ENCODE results near the gene USP46.

USP46 gene

DNA sequence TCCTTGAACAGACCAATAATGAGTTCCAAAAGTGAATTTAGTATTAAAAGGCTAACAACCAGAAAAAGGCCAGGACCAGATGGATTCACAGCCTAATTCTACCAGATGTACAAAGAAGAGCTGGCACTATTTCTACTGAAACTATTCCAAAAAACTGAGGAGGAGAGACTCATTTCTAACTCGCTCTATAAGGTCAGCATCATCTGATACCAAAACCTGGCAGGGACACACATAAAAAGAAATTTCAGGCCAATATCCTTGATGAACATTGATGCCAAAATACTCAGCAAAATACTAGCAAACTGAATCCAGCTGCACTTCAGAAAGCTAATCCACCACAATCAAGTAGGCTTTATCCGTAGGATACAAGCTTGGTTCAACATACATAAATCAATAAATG, 35.8 kb upstream of the USP46 start:
- Histone ChIP-seq H3K27me3 (ENCODE audit: insufficient read depth, low read depth) (no peaks in the 10 kb centered on the region), H2AFZ (ENCODE audit: low read depth) (no peak overlapping the region), H4K20me1 (ENCODE audit: insufficient read depth) (no peaks in the 10 kb centered on the region), H3K79me2 (ENCODE audit: insufficient read depth, low read depth) (no peaks in the 10 kb centered on the region), H3K4me3 (IDR thresholded peaks at IDR 0.05; ENCODE audit: insufficient read depth, low read depth, low read length) (no peak overlapping the region), H3K9ac (no peak overlapping the region), H3K4me2 (no peak overlapping the region), H3K4me1 (ENCODE audit: low read depth, poor library complexity, severe bottlenecking) (no peaks in the 10 kb centered on the region), H3K36me3 (ENCODE audit: insufficient read depth) (no peaks in the 10 kb centered on the region), H3K27ac (no peak overlapping the region)
- TF ChIP-seq CTCF (conservative IDR thresholded peaks at IDR 0.05; ENCODE audit: low read depth, low read length) = no peak

DNA sequence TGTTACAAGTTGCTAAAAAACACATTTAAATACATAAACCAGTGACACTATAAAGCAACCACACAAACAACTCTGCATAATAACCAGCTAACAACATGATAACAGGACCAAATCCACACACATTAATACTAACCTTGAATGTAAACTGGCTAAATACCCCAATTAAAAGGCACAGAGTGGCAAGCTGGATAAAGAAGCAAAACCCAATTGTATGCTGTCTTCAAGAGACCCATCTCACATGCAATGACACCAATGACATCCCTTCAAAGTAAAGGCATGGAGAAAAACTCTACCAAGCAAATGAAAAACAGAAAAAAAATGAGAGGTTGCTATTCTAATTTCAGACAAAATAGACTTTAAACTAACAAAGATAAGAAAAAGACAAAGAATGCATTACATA, 34.4 kb upstream of the USP46 start:
- no peak for TF ChIP-seq CTCF (conservative IDR thresholded peaks at IDR 0.05; ENCODE audit: low read depth, low read length)
- no peaks in the 10 kb centered on the region for H4K20me1 ChIP-seq (ENCODE audit: insufficient read depth)
- no peaks in the 10 kb centered on the region for H3K79me2 ChIP-seq (ENCODE audit: insufficient read depth, low read depth)
- H3K9ac ChIP-seq = no peak overlapping the region
- H2AFZ ChIP-seq (ENCODE audit: low read depth) = no peak overlapping the region
- H3K27ac ChIP-seq = no peak overlapping the region
- H3K36me3 ChIP-seq (ENCODE audit: insufficient read depth) = no peaks in the 10 kb centered on the region
- no peak overlapping the region for H3K4me2 ChIP-seq
- no peaks in the 10 kb centered on the region for H3K27me3 ChIP-seq (ENCODE audit: insufficient read depth, low read depth)
- H3K4me1 ChIP-seq (ENCODE audit: low read depth, poor library complexity, severe bottlenecking) = no peaks in the 10 kb centered on the region
- no peak overlapping the region for H3K4me3 ChIP-seq (IDR thresholded peaks at IDR 0.05; ENCODE audit: insufficient read depth, low read depth, low read length)

- no peak for TF ChIP-seq CTCF (conservative IDR thresholded peaks at IDR 0.05; ENCODE audit: low read depth, low read length)
- no peaks in the 10 kb centered on the region for H3K79me2 ChIP-seq (ENCODE audit: insufficient read depth, low read depth)
- H4K20me1 ChIP-seq (ENCODE audit: insufficient read depth) = no peaks in the 10 kb centered on the region
- no peak overlapping the region for H3K4me3 ChIP-seq (IDR thresholded peaks at IDR 0.05; ENCODE audit: insufficient read depth, low read depth, low read length)
- H3K36me3 ChIP-seq (ENCODE audit: insufficient read depth) = no peaks in the 10 kb centered on the region
- peaks cover 10% of the 10 kb centered on the region for H3K4me1 ChIP-seq (ENCODE audit: low read depth, poor library complexity, severe bottlenecking)
- no peak overlapping the region for H3K4me2 ChIP-seq
- no peaks in the 10 kb centered on the region for H3K27me3 ChIP-seq (ENCODE audit: insufficient read depth, low read depth)
- no peak overlapping the region for H2AFZ ChIP-seq (ENCODE audit: low read depth)
- H3K27ac ChIP-seq = no peak overlapping the region
- H3K9ac ChIP-seq = no peak overlapping the region
These were observed 30.0 kb upstream of the USP46 start for GRCh38 chr4:52689096-52689495.

DNA sequence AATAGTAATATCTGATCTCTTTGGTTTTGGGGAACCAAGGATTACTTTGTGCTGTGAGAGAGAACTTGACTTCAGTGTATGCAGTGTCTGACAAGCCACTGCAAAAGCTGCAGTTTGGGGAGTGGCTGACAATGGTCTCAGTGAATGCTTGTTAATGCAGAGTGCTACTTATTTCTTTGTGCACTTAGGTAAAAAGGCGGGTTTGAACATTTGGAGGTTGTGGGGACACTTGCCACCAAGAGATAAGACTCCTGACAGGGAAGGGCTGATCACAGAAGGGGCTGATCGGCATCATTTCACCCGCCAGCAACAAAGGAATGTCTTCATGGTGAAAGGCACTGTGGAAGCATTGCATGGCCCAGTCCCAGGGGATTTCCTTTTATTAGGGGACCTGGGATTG, 28.6 kb upstream of the USP46 start:
- Histone ChIP-seq H3K36me3 (ENCODE audit: insufficient read depth) (no peaks in the 10 kb centered on the region), H3K4me3 (IDR thresholded peaks at IDR 0.05; ENCODE audit: insufficient read depth, low read depth, low read length) (no peak overlapping the region), H4K20me1 (ENCODE audit: insufficient read depth) (no peaks in the 10 kb centered on the region), H3K4me1 (ENCODE audit: low read depth, poor library complexity, severe bottlenecking) (peaks cover 10% of the 10 kb centered on the region), H3K9ac (no peak overlapping the region), H3K4me2 (no peak overlapping the region), H3K79me2 (ENCODE audit: insufficient read depth, low read depth) (no peaks in the 10 kb centered on the region), H3K27me3 (ENCODE audit: insufficient read depth, low read depth) (no peaks in the 10 kb centered on the region), H3K27ac (no peak overlapping the region), H2AFZ (ENCODE audit: low read depth) (no peak overlapping the region)
- no peak for TF ChIP-seq CTCF (conservative IDR thresholded peaks at IDR 0.05; ENCODE audit: low read depth, low read length)

GRCh38 chr4:52685316-52685715, 26.2 kb upstream of the USP46 start:
- H2AFZ ChIP-seq (ENCODE audit: low read depth) = no peak overlapping the region
- H3K4me2 ChIP-seq = no peak overlapping the region
- H4K20me1 ChIP-seq (ENCODE audit: insufficient read depth) = no peaks in the 10 kb centered on the region
- no peaks in the 10 kb centered on the region for H3K79me2 ChIP-seq (ENCODE audit: insufficient read depth, low read depth)
- TF ChIP-seq CTCF (conservative IDR thresholded peaks at IDR 0.05; ENCODE audit: low read depth, low read length) = no peak
- H3K4me3 ChIP-seq (IDR thresholded peaks at IDR 0.05; ENCODE audit: insufficient read depth, low read depth, low read length) = no peak overlapping the region
- H3K9ac ChIP-seq = no peak overlapping the region
- H3K27me3 ChIP-seq (ENCODE audit: insufficient read depth, low read depth) = no peaks in the 10 kb centered on the region
- H3K36me3 ChIP-seq (ENCODE audit: insufficient read depth) = no peaks in the 10 kb centered on the region
- peaks cover 10% of the 10 kb centered on the region for H3K4me1 ChIP-seq (ENCODE audit: low read depth, poor library complexity, severe bottlenecking)
- H3K27ac ChIP-seq = no peak overlapping the region
